GM23338 (cell line): ENCODE measurements around the gene CDH12. TPM values are rescaled to one million over a fixed set of nuclear protein-coding genes. Genes with fewer than 3 reads are reported as not detected.

Source experiments
- ATAC-seq: fragments of 200-7000 bp; cut with Tn5 transposase; 3 replicates; pipeline ENCODE4 v1.9.1; 2020
- DNase-seq: peaks from one replicate; pipeline ENCODE4 v3.0.0-alpha.2; 2015; ENCODE audit warnings: low spot score
- H2AFZ ChIP-seq: fragments of 200-600 bp; sonication (generic); 2 replicates; pipeline ENCODE4 v1.8.0; 2016; ENCODE audit warnings: antibody characterized with exemption, mild to moderate bottlenecking, moderate library complexity
- H3F3A ChIP-seq: fragments of 200-600 bp; sonication (generic); replicated peaks from 2 replicates; pipeline ENCODE4 v1.8.0; 2017; ENCODE audit warnings: antibody characterized with exemption, mixed run types, low read depth
- H3K27ac ChIP-seq: fragments of 200-600 bp; sonication (generic); 2 replicates; pipeline ENCODE4 v1.6.1; 2016; ENCODE audit warnings: low read depth
- H3K27me3 ChIP-seq: fragments of 200-600 bp; sonication (generic); 2 replicates; pipeline ENCODE4 v1.8.0; 2016; ENCODE audit warnings: mild to moderate bottlenecking, mixed run types, moderate library complexity; ENCODE audit not compliant: insufficient read depth
- H3K36me3 ChIP-seq: fragments of 200-600 bp; sonication (generic); 2 replicates; pipeline ENCODE4 v1.8.0; 2016; ENCODE audit warnings: mild to moderate bottlenecking; ENCODE audit not compliant: insufficient read depth
- H3K4me1 ChIP-seq: fragments of 200-600 bp; sonication (generic); 2 replicates; pipeline ENCODE4 v1.8.0; 2016; ENCODE audit warnings: mild to moderate bottlenecking, moderate library complexity; ENCODE audit not compliant: insufficient read depth
- H3K4me2 ChIP-seq: fragments of 200-600 bp; sonication (generic); 2 replicates; pipeline ENCODE4 v1.7.1; 2017; ENCODE audit warnings: mixed run types
- H3K4me3 ChIP-seq: fragments of 200-600 bp; sonication (generic); 2 replicates; pipeline ENCODE4 v1.6.1; 2016; ENCODE audit warnings: mixed run types
- H3K79me2 ChIP-seq: fragments of 200-600 bp; sonication (generic); replicated peaks from 2 replicates; pipeline ENCODE4 v1.8.0; 2017; ENCODE audit warnings: mild to moderate bottlenecking; ENCODE audit not compliant: insufficient read depth
- H3K9me2 ChIP-seq: fragments of 200-600 bp; sonication (generic); 2 replicates; pipeline ENCODE4 v1.8.0; 2017; ENCODE audit not compliant: insufficient read depth
- H4K20me1 ChIP-seq: fragments of 200-600 bp; sonication (generic); replicated peaks from 2 replicates; pipeline ENCODE4 v1.8.0; 2017; ENCODE audit warnings: mild to moderate bottlenecking; ENCODE audit not compliant: insufficient read depth
- H3K27ac Mint-ChIP-seq: 2 replicates; pipeline ENCODE4 v1.8.0; 2020; ENCODE audit warnings: inconsistent platforms, mild to moderate bottlenecking, moderate library complexity, mixed read lengths
- H3K27me3 Mint-ChIP-seq: 3 replicates; pipeline ENCODE4 v1.8.0; 2022; ENCODE audit warnings: low read depth, mild to moderate bottlenecking, moderate library complexity, mixed read lengths, inconsistent platforms; ENCODE audit not compliant: insufficient read depth, poor library complexity
- H3K36me3 Mint-ChIP-seq: 3 replicates; pipeline ENCODE4 v1.8.0; 2021; ENCODE audit warnings: low read depth, mild to moderate bottlenecking, inconsistent platforms, moderate library complexity, mixed read lengths
- H3K4me1 Mint-ChIP-seq: 3 replicates; pipeline ENCODE4 v1.8.0; 2020; ENCODE audit warnings: mild to moderate bottlenecking, inconsistent platforms, mixed read lengths
- H3K4me3 Mint-ChIP-seq: 3 replicates; pipeline ENCODE4 v1.8.0; 2021; ENCODE audit warnings: moderate library complexity, mild to moderate bottlenecking, inconsistent platforms, mixed read lengths
- H3K9me3 Mint-ChIP-seq: 3 replicates; pipeline ENCODE4 v1.8.0; 2020; ENCODE audit warnings: moderate library complexity, mild to moderate bottlenecking, inconsistent platforms, mixed read lengths
- CREB1 ChIP-seq: fragments of 250-450 bp; sonication (Bioruptor Pico); IDR thresholded peaks from 2 replicates; pipeline ENCODE4 v1.5.0; 2020; ENCODE audit warnings: low read depth, mild to moderate bottlenecking, moderate library complexity
- ETS1 ChIP-seq: IDR thresholded peaks from 2 replicates; pipeline ENCODE4 v1.6.1; 2016; ENCODE audit warnings: antibody characterized with exemption
- EZH2 ChIP-seq: fragments of 200-600 bp; sonication (generic); IDR thresholded peaks from one replicate; pipeline ENCODE4 v1.8.0; 2017; ENCODE audit warnings: antibody characterized with exemption, mild to moderate bottlenecking, low read depth; ENCODE audit not compliant: unreplicated experiment
- EZH2phosphoT487 ChIP-seq: fragments of 200-600 bp; sonication (generic); IDR thresholded peaks from one replicate; pipeline ENCODE4 v1.8.1; 2018; ENCODE audit warnings: antibody characterized with exemption; ENCODE audit not compliant: unreplicated experiment
- JUNB ChIP-seq: IDR thresholded peaks from one replicate; pipeline ENCODE4 v1.6.1; 2016; ENCODE audit warnings: antibody characterized with exemption; ENCODE audit not compliant: unreplicated experiment
- NANOG ChIP-seq: IDR thresholded peaks from 2 replicates; pipeline ENCODE4 v1.6.1; 2016; ENCODE audit warnings: antibody characterized with exemption, borderline replicate concordance
- POLR2AphosphoS5 ChIP-seq: IDR thresholded peaks from 2 replicates; pipeline ENCODE4 v1.6.1; 2016; ENCODE audit warnings: antibody characterized with exemption, low read depth
- STAT1 ChIP-seq: IDR thresholded peaks from one replicate; pipeline ENCODE4 v1.6.1; 2016; ENCODE audit warnings: antibody characterized with exemption; ENCODE audit not compliant: unreplicated experiment
- ZNF114 ChIP-seq: fragments of 250-450 bp; sonication (Bioruptor Pico); IDR thresholded peaks from 2 replicates; pipeline ENCODE4 v1.5.0; 2020; ENCODE audit warnings: mild to moderate bottlenecking, moderate library complexity
- ZNF331 ChIP-seq: fragments of 250-450 bp; sonication (Bioruptor Pico); IDR thresholded peaks from 2 replicates; pipeline ENCODE4 v1.5.0; 2020; ENCODE audit warnings: low read depth, mild to moderate bottlenecking, moderate library complexity
- ZNF462 ChIP-seq: fragments of 250-450 bp; sonication (Bioruptor Pico); IDR thresholded peaks from 2 replicates; pipeline ENCODE4 v1.5.0; 2020; ENCODE audit warnings: mild to moderate bottlenecking, moderate library complexity
- polyA plus RNA-seq: library from polyadenylated mRNA; unstranded; fragments of >200 nt; fragmentation: Nextera tagmentation; extraction: Ambion mirVana; gene quantifications from 2 replicates; pipeline ENCODE4 v1.2.1, GENCODE V29; 2016
- total RNA-seq: library from RNA; depleted of rRNA; stranded (reverse); fragments of >200 nt; shearing (Covaris generic); gene quantifications from 2 replicates; pipeline ENCODE4 v1.2.3, GENCODE V29; 2014
- TF ChIP-seq, protein P1 (sequence below): IDR thresholded peaks from one replicate; pipeline ENCODE4 v1.6.1; 2018; ENCODE audit warnings: antibody characterized with exemption; ENCODE audit not compliant: unreplicated experiment
- TF ChIP-seq, protein P2 (sequence below), 2 experiments: fragments of 200-600 bp in 1 of 2; sonication (generic) in 1 of 2; conservative IDR thresholded peaks; 2 replicates each; pipeline versions ENCODE4 v1.5.1 to v1.6.1; 2016 to 2017; ENCODE audit warnings: antibody characterized with exemption in 2 of 2, low read depth in 2 of 2, mild to moderate bottlenecking in 2 of 2, moderate library complexity in 1 of 2

CDH12 gene
- total and polyA plus RNA-seq, 2 experiments from 2014 or later = not detected

DNA sequence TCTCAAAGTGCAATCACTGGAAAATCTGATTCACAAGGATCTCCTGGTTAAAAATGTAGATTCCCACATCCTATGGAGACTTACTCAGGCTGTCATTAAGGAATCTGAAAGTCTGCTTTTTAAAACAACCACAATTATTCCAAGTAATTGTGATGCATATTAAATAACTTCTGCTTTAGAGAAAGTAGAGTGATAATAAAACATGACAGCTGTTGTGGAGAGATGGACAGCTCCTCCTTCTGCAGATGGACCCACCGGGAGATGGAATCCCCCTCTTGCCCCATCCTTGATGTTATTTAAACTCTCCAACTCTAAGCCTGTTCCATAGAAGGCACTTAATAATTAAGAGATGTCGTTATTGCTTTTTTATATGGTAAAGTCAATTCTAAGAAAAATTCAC lies 802.2 kb downstream of the CDH12 start:
- Histone ChIP-seq H3K27ac (no peak overlapping the region), H3K4me2 (no peak overlapping the region), H3F3A (no peaks in the 10 kb centered on the region), H3K9me2 (no peaks in the 10 kb centered on the region), H3K27me3 (no peaks in the 10 kb centered on the region), H3K36me3 (no peaks in the 10 kb centered on the region), H3K4me1 (peaks cover 12% of the 10 kb centered on the region), H4K20me1 (no peaks in the 10 kb centered on the region), H3K79me2 (no peaks in the 10 kb centered on the region), H3K4me3 (no peak overlapping the region), H2AFZ (no peak overlapping the region)
- DNase-seq = no peak
- ATAC-seq = no peak
- no peak overlapping the region for H3K4me3 Mint-ChIP-seq
- H3K9me3 Mint-ChIP-seq = no peaks in the 10 kb centered on the region
- no peaks in the 10 kb centered on the region for H3K36me3 Mint-ChIP-seq
- H3K27ac Mint-ChIP-seq = no peak overlapping the region
- TF ChIP-seq JUNB (no peak), ZNF114 (CRISPR knock-in tag) (no peak), EZH2phosphoT487 (no peak), STAT1 (no peak), ZNF331 (no peak), EZH2 (no peak), CREB1 (CRISPR knock-in tag) (no peak), ETS1 (no peak), POLR2AphosphoS5 (no peak), ZNF462 (CRISPR knock-in tag) (no peak), NANOG (no peak)
- TF ChIP-seq, protein P1, sequence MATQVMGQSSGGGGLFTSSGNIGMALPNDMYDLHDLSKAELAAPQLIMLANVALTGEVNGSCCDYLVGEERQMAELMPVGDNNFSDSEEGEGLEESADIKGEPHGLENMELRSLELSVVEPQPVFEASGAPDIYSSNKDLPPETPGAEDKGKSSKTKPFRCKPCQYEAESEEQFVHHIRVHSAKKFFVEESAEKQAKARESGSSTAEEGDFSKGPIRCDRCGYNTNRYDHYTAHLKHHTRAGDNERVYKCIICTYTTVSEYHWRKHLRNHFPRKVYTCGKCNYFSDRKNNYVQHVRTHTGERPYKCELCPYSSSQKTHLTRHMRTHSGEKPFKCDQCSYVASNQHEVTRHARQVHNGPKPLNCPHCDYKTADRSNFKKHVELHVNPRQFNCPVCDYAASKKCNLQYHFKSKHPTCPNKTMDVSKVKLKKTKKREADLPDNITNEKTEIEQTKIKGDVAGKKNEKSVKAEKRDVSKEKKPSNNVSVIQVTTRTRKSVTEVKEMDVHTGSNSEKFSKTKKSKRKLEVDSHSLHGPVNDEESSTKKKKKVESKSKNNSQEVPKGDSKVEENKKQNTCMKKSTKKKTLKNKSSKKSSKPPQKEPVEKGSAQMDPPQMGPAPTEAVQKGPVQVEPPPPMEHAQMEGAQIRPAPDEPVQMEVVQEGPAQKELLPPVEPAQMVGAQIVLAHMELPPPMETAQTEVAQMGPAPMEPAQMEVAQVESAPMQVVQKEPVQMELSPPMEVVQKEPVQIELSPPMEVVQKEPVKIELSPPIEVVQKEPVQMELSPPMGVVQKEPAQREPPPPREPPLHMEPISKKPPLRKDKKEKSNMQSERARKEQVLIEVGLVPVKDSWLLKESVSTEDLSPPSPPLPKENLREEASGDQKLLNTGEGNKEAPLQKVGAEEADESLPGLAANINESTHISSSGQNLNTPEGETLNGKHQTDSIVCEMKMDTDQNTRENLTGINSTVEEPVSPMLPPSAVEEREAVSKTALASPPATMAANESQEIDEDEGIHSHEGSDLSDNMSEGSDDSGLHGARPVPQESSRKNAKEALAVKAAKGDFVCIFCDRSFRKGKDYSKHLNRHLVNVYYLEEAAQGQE = no peak
- TF ChIP-seq, protein P2, sequence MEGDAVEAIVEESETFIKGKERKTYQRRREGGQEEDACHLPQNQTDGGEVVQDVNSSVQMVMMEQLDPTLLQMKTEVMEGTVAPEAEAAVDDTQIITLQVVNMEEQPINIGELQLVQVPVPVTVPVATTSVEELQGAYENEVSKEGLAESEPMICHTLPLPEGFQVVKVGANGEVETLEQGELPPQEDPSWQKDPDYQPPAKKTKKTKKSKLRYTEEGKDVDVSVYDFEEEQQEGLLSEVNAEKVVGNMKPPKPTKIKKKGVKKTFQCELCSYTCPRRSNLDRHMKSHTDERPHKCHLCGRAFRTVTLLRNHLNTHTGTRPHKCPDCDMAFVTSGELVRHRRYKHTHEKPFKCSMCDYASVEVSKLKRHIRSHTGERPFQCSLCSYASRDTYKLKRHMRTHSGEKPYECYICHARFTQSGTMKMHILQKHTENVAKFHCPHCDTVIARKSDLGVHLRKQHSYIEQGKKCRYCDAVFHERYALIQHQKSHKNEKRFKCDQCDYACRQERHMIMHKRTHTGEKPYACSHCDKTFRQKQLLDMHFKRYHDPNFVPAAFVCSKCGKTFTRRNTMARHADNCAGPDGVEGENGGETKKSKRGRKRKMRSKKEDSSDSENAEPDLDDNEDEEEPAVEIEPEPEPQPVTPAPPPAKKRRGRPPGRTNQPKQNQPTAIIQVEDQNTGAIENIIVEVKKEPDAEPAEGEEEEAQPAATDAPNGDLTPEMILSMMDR (conservative IDR thresholded peaks at IDR 0.05; ENCODE audit: low read depth in 2 of 2) = no peak
- H3K4me1 Mint-ChIP-seq = peaks cover 26% of the 10 kb centered on the region
- H3K27me3 Mint-ChIP-seq = no peaks in the 10 kb centered on the region
